HL-60 (cell line): ENCODE results near the gene PRMT5.

Source experiments
- DNase-seq, 2 experiments: peaks; one replicate each; pipeline ENCODE4 v3.0.0-alpha.2; 2010 to 2020; ENCODE audit warnings: low read depth in 1 of 2, low spot score in 1 of 2
- H3K27ac ChIP-seq: fragments of 250-450 bp; sonication (Bioruptor Pico); replicated peaks from 2 replicates; pipeline ENCODE4 v1.5.1; 2020; ENCODE audit warnings: mild to moderate bottlenecking, moderate library complexity
- H3K27me3 ChIP-seq: fragments of 250-450 bp; sonication (Bioruptor Pico); 2 replicates; pipeline ENCODE4 v1.5.1; 2021; ENCODE audit warnings: mild to moderate bottlenecking, moderate library complexity; ENCODE audit not compliant: insufficient read depth, poor library complexity, severe bottlenecking
- H3K4me3 ChIP-seq: replicated peaks from 2 replicates; pipeline ENCODE4 v1.5.1; 2011; ENCODE audit warnings: mild to moderate bottlenecking, control low read depth, low read length; ENCODE audit not compliant: insufficient read depth
- GABPA ChIP-seq: IDR thresholded peaks from 2 replicates; pipeline ENCODE4 v1.6.1; 2012; ENCODE audit warnings: low read depth
- POLR2AphosphoS5 ChIP-seq: IDR thresholded peaks from 2 replicates; pipeline ENCODE4 v1.6.1; 2012; ENCODE audit warnings: low read depth
- REST ChIP-seq: IDR thresholded peaks from 2 replicates; pipeline ENCODE4 v1.6.1; 2012; ENCODE audit warnings: low read depth; ENCODE audit not compliant: insufficient replicate concordance
- SPI1 ChIP-seq: IDR thresholded peaks from 2 replicates; pipeline ENCODE4 v1.6.1; 2012; ENCODE audit warnings: low read depth, mild to moderate bottlenecking, borderline replicate concordance
- TF ChIP-seq, protein P1 (sequence below): IDR thresholded peaks from one replicate; pipeline ENCODE4 v1.5.1; 2011; ENCODE audit warnings: low read length, control low read depth, inconsistent platforms; ENCODE audit not compliant: insufficient read depth

The PRMT5 gene

GRCh38 chr14:22887260-22887989, 41.8 kb downstream of the PRMT5 start:
- no peak overlapping the region for H3K4me3 ChIP-seq
- no peak for TF ChIP-seq GABPA
- TF ChIP-seq, protein P1, sequence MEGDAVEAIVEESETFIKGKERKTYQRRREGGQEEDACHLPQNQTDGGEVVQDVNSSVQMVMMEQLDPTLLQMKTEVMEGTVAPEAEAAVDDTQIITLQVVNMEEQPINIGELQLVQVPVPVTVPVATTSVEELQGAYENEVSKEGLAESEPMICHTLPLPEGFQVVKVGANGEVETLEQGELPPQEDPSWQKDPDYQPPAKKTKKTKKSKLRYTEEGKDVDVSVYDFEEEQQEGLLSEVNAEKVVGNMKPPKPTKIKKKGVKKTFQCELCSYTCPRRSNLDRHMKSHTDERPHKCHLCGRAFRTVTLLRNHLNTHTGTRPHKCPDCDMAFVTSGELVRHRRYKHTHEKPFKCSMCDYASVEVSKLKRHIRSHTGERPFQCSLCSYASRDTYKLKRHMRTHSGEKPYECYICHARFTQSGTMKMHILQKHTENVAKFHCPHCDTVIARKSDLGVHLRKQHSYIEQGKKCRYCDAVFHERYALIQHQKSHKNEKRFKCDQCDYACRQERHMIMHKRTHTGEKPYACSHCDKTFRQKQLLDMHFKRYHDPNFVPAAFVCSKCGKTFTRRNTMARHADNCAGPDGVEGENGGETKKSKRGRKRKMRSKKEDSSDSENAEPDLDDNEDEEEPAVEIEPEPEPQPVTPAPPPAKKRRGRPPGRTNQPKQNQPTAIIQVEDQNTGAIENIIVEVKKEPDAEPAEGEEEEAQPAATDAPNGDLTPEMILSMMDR = no peak
- TF ChIP-seq SPI1 = peak; percentile 76
- TF ChIP-seq POLR2AphosphoS5 = no peak
- no peak overlapping the region for H3K27ac ChIP-seq
- H3K27me3 ChIP-seq = peaks cover 5% of the 10 kb centered on the region
- no peak for DNase-seq

GRCh38 chr14:22886500-22887259, 42.5 kb downstream of the PRMT5 start:
- Histone ChIP-seq H3K27ac (no peak overlapping the region), H3K27me3 (peaks cover 5% of the 10 kb centered on the region), H3K4me3 (no peak overlapping the region)
- TF ChIP-seq POLR2AphosphoS5 (no peak), GABPA (no peak), REST (no peak), SPI1 (no peak)
- TF ChIP-seq, protein P1 = no peak
- DNase-seq = peak in 1 of 2 experiments; percentile 20

DNA sequence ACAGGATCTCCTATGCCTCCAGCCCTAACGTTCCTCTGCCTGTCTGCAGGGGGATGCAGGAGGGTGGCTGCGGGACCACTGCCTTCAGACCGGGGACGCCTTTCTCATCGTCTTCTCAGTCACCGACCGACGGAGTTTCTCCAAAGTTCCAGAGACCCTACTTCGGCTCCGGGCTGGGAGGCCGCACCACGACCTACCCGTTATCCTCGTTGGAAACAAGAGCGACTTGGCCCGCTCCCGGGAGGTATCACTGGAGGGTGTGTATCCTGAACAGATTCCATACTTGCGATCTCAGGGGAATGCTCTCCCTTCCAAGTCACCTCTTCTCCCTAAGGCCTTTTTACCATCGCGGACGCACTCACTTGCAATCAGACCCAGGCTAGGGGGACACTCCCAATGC, 43.2 kb downstream of the PRMT5 start:
- TF ChIP-seq POLR2AphosphoS5 (no peak), GABPA (no peak), REST (no peak), SPI1 (no peak)
- TF ChIP-seq, protein P1 = no peak
- Histone ChIP-seq H3K4me3 (no peak overlapping the region), H3K27ac (no peak overlapping the region), H3K27me3 (peaks cover 5% of the 10 kb centered on the region)
- DNase-seq = no peak
